Bone marrow (tissue), 2 donors: ENCODE measurements around the gene CPEB4.

ENCODE experiments used
- DNase-seq, 2 donors: peaks; one replicate each; lab custom pipeline; 2025; lab: John Stamatoyannopoulos, UW

Gene CPEB4

GRCh38 chr5:173859408-173860159 is 28.6 kb upstream of the CPEB4 start:
- DNase-seq = no peak

DNA sequence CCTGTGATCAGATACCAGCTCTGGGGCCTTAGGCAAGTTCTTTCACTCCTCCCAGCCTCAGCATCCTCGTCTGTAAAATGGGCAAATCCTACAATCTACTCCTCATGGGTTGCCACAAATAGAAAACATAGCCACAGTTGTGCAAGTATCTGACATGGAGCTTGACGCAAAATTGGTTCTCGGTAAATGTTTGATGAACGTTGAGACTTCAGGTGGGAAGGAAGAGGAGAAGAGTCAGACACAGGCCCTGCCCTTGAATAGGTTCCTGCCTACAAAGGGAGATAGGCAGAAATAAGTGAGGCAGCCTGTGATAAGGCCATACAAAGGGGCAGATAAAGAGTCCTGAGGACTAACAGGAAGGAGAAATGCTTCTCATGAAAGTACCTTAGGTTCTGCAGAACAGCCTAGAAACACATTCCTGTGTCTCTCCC is 26.1 kb upstream of the CPEB4 start:
- no peak for DNase-seq

DNA sequence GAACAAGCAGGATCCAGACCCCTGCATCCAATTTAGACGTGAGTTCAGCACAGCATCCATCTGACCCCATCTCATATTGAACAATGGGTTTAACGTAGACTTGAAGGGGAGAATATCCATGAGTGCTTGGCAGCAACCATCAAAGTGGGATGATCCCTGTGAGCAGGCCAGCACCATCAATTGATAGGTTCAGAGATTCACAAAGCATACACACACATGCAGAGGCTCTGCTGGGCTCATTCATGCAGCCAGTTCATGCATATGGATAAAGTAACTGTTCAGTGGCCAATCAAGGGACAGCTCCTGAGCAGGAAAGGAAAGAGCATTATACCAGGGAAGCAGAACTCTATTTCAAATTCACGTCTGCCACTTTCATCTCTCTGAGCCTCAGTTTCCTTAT is 24.8 kb upstream of the CPEB4 start:
- DNase-seq = no peak

- no peak for DNase-seq
These were observed 23.8 kb upstream of the CPEB4 start for GRCh38 chr5:173864126-173865050.

GRCh38 chr5:173866243-173866857 is 21.8 kb upstream of the CPEB4 start:
- DNase-seq = peak in 1 of 2 donors; percentile 32

GRCh38 chr5:173866858-173867679 is 21.1 kb upstream of the CPEB4 start:
- no peak for DNase-seq

DNA sequence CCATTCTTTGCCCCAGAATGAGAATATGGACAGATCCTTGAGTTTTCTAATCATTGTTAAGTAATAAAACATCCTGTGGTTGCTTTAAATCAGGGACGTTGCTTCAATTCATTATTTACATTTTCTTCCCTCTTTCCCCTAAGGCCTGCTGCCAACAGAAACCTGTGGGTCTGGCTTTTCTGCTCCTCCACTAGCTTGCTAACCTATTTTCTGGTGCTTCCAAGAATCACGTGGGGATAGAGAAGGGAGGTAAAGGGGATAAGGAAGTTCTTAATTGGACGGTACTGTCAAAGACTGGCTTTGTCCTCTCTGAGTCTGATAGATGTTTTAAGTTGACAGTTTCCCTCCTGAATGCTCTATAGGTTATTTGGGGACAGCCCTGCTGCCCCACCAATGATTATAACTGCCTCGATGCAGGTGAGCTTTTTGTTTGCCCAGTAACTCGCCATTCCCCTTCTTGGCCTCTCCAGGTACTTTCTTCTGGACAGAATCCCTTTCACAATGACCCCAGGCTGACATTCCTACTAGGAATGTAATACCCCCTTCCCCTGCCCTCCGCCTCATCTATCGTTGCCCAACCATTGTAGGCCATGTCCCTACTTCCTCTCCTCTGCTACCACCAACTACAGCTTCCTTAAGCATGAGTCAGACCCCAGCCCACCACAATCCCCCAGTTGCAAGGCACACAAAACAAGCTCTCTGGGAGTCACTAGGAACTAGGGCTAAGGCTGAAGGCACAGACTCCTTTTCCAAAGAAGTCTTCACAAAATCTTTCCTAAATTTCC is 19.9 kb upstream of the CPEB4 start:
- DNase-seq = no peak

GRCh38 chr5:173869316-173869715 is 18.8 kb upstream of the CPEB4 start:
- DNase-seq = no peak

GRCh38 chr5:173872957-173873305 is 15.2 kb upstream of the CPEB4 start:
- DNase-seq = no peak

DNA sequence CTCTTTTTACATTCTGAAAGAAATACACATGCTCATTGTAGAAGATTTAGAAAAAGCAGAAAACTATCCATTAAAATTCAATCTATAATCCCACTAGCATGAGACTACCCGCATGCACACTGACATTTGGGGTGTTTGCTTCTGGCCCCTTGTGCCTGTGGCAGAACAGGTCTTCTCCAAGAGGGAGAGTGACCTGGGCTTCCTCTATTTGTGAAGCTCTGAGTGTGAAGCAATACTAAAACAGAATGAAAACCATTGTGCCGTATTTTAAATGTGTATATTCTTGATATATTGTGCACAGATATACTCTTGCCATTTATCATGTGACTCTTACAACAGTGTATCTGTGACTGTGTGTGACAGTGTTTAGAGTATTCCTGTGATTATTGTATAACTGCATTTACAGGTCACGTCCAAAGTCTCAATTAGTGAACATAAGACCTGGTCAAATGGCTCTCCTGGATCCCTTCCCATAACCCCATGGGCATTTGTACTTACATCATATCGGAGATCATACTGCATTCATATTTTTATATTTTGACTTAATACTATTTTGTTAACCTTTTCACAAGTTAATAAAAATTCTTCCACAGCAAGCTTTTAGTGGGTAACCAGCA is 14.7 kb upstream of the CPEB4 start:
- no peak for DNase-seq

- DNase-seq = no peak
These were observed 13.0 kb upstream of the CPEB4 start for GRCh38 chr5:173875189-173875588.

DNA sequence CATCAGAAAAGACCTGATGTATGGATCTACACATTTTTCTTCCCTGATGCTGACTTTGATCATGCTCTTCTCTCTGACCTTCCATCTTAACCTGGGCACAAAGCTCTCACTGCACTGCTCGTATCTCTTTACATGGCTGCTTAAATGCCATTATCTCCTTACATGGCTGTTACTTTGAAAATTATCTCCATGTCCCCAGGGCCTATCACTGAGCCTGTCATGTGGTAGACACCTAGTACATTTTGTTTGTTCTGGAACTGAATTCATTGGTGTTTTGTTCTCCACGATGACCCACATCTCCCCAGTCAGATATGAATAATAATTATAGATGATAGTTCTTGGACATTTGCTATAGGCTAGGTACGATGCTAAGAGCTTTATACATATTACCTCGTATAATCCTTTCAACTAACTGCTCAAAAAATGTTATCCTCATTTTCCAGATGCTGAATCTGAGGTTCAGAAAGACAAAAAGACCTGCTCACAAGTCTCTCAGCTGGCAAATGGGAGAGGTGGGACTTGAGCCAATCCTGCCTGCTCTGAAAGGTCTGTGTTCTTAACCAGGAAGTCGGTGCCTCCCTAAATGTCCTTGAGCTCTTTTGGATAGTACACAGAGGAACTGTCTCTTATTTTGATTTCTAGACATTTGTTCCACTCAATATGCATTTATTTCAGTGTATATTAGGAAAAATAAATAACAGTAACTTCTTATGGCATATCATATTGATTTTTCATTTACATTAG is 9.8 kb upstream of the CPEB4 start:
- DNase-seq = no peak

DNA sequence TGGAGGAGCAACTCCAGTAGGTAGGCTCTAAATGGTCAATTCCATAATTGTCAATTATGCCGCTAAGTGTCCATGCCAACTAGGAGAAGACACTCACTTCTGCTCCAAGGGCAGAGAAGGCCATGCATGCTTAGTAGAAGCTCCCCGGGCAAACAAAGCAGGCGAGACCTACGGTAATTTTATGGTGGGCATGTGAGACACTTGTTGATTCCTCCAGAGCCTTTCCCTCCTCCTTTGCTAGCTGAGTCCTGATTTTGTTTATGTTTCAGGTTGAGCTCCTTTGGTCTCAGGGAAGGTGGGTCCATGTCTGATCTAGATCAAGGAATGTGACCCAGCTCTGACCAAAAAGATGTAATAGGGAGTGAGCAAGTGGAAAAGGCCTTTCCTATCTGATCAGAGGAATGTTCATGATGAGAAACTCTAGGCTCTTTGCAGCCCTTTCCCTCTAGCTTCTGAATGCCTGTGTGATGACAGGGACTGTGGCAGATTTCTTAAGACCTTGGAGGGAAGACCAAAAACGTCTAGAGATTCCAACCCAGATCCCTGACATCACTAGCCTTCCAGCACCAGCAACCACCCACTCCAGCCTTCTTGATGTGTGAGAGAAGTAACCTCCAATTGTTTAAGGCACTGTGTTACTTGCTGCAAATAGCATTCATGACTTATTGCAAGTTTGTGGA is 7.7 kb upstream of the CPEB4 start:
- no peak for DNase-seq

- DNase-seq = no peak
These were observed 6.2 kb upstream of the CPEB4 start for GRCh38 chr5:173881811-173882575.

DNA sequence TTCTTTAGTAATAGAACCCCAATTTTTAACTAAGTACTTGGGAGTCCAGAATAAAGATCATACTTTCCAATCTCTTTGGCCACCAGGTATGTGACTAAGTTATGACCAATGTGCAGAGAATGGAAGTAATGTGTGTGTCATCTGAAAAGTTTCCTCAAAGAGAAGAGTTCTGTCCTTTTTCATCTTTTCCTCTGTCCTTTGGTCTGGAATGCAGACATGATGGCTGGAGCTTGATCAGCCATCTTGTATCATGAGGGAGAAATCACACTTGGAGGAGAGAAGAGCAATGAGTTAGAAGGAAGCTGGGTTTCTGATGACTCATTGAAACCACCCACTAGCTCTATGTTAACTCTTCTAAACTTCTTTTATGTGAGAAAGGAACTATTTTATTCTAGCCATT is 5.5 kb upstream of the CPEB4 start:
- DNase-seq = no peak

GRCh38 chr5:173883347-173883924 is 4.7 kb upstream of the CPEB4 start:
- DNase-seq = no peak

GRCh38 chr5:173884402-173885053 is 3.6 kb upstream of the CPEB4 start:
- DNase-seq = no peak

GRCh38 chr5:173885054-173885443 is 3.1 kb upstream of the CPEB4 start:
- no peak for DNase-seq
